ENCODE data around the gene PRKG1.

Gene PRKG1

GRCh38 chr10:51924359-51924758, 850.1 kb downstream of the PRKG1 start:
- H3K9me3 Mint-ChIP-seq: no peaks in the 10 kb centered on the region
- H3K27ac Mint-ChIP-seq: no peak overlapping the region
- no peak overlapping the region for H3K4me3 Mint-ChIP-seq
- peaks cover 5% of the 10 kb centered on the region for H3K27me3 Mint-ChIP-seq
- no peaks in the 10 kb centered on the region for H3K36me3 Mint-ChIP-seq (ENCODE audit: low read depth)
- no peaks in the 10 kb centered on the region for H3K4me1 Mint-ChIP-seq (ENCODE audit: low read depth)

DNA sequence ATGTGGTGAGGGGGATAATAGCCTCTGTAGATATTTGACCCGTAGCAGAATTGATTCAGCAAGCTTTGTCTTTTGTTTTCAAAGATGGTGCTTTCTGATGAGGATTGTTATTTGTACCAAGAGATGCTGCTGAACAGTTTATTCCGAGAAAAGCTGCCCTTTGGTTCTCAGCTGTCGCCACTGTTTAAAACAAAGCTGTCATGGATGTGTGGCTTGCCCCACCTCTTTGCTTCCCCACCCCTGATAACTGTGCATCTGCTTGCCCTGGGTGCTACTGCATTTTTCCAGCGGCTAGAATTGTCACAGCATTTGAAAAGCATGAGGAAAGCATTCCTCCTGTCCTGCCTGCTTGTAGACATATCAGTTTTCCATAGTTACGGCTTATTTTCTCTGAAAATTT, 852.0 kb downstream of the PRKG1 start:
- Mint-ChIP-seq H3K27me3 (peaks cover 9% of the 10 kb centered on the region), H3K4me1 (ENCODE audit: low read depth) (no peaks in the 10 kb centered on the region), H3K27ac (no peak overlapping the region), H3K36me3 (ENCODE audit: low read depth) (no peaks in the 10 kb centered on the region), H3K9me3 (no peaks in the 10 kb centered on the region), H3K4me3 (no peak overlapping the region)

GRCh38 chr10:51928162-51928561, 853.9 kb downstream of the PRKG1 start:
- H3K27me3 Mint-ChIP-seq: peaks cover 9% of the 10 kb centered on the region
- no peak overlapping the region for H3K27ac Mint-ChIP-seq
- H3K36me3 Mint-ChIP-seq (ENCODE audit: low read depth): no peaks in the 10 kb centered on the region
- H3K9me3 Mint-ChIP-seq: no peaks in the 10 kb centered on the region
- no peaks in the 10 kb centered on the region for H3K4me1 Mint-ChIP-seq (ENCODE audit: low read depth)
- no peak overlapping the region for H3K4me3 Mint-ChIP-seq

GRCh38 chr10:51932530-51932929, 858.2 kb downstream of the PRKG1 start:
- Mint-ChIP-seq H3K4me3 (no peak overlapping the region), H3K27ac (no peak overlapping the region), H3K27me3 (peaks cover 5% of the 10 kb centered on the region), H3K9me3 (no peaks in the 10 kb centered on the region), H3K36me3 (ENCODE audit: low read depth) (no peaks in the 10 kb centered on the region), H3K4me1 (ENCODE audit: low read depth) (no peaks in the 10 kb centered on the region)

GRCh38 chr10:51934373-51934772, 860.1 kb downstream of the PRKG1 start:
- no peaks in the 10 kb centered on the region for H3K36me3 Mint-ChIP-seq (ENCODE audit: low read depth)
- H3K27me3 Mint-ChIP-seq: peaks cover 5% of the 10 kb centered on the region
- H3K4me3 Mint-ChIP-seq: no peak overlapping the region
- no peak overlapping the region for H3K27ac Mint-ChIP-seq
- H3K9me3 Mint-ChIP-seq: no peaks in the 10 kb centered on the region
- no peaks in the 10 kb centered on the region for H3K4me1 Mint-ChIP-seq (ENCODE audit: low read depth)

DNA sequence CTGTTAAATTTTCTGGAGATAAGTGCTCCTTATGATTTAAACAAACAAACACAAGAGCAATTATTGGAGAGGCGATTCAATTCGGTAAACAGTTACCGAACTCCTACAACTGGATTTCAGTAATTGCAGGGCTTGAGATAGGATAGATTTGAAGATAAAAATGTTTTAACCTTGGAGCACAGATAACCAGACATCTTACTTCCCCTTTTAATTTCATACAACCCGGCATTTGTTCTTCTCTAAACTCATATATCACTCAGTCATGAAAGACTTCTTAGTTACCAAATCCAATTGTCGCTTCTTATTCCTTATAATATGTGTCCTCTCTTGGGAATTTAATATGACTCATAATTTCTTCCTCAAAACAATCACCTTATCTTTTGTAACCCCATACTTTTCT, 861.1 kb downstream of the PRKG1 start:
- peaks cover 5% of the 10 kb centered on the region for H3K27me3 Mint-ChIP-seq
- no peaks in the 10 kb centered on the region for H3K36me3 Mint-ChIP-seq (ENCODE audit: low read depth)
- no peak overlapping the region for H3K4me3 Mint-ChIP-seq
- no peaks in the 10 kb centered on the region for H3K4me1 Mint-ChIP-seq (ENCODE audit: low read depth)
- no peak overlapping the region for H3K27ac Mint-ChIP-seq
- H3K9me3 Mint-ChIP-seq: no peaks in the 10 kb centered on the region

- Mint-ChIP-seq H3K36me3 (ENCODE audit: low read depth) (no peaks in the 10 kb centered on the region), H3K27ac (no peak overlapping the region), H3K27me3 (no peaks in the 10 kb centered on the region), H3K9me3 (no peaks in the 10 kb centered on the region), H3K4me3 (no peak overlapping the region), H3K4me1 (ENCODE audit: low read depth) (no peaks in the 10 kb centered on the region)
Measured at GRCh38 chr10:51937308-51938140, 863.2 kb downstream of the PRKG1 start.

- Mint-ChIP-seq H3K4me3 (no peak overlapping the region), H3K27ac (no peak overlapping the region), H3K9me3 (peaks cover 4% of the 10 kb centered on the region), H3K36me3 (ENCODE audit: low read depth) (no peaks in the 10 kb centered on the region), H3K27me3 (peaks cover 3% of the 10 kb centered on the region), H3K4me1 (ENCODE audit: low read depth) (no peaks in the 10 kb centered on the region)
Measured at GRCh38 chr10:51950371-51950995, 876.2 kb downstream of the PRKG1 start.

GRCh38 chr10:51950996-51951555, 876.8 kb downstream of the PRKG1 start:
- no peak overlapping the region for H3K4me3 Mint-ChIP-seq
- H3K27ac Mint-ChIP-seq: no peak overlapping the region
- peaks cover 2% of the 10 kb centered on the region for H3K9me3 Mint-ChIP-seq
- peaks cover 2% of the 10 kb centered on the region for H3K27me3 Mint-ChIP-seq
- no peaks in the 10 kb centered on the region for H3K4me1 Mint-ChIP-seq (ENCODE audit: low read depth)
- H3K36me3 Mint-ChIP-seq (ENCODE audit: low read depth): no peaks in the 10 kb centered on the region

DNA sequence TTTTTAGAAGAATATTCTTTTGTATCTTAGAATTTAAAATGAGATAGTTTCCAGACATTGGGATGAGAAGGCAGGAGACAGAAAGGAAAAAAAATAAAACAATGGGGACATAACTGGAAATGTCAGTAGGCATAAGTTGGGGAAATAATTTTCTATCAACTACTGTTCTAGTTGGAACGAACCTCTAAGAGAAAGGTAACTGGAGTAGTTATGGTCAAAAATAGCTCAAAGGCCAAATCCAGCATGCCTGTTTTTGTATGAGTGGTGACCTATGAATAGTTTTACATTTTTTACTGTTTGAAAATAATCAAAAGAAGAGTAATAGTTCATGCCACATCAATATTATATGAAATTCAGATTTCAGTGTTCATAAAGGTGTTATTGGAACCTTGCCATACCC, 877.3 kb downstream of the PRKG1 start:
- Mint-ChIP-seq H3K4me3 (no peak overlapping the region), H3K4me1 (ENCODE audit: low read depth) (no peaks in the 10 kb centered on the region), H3K27me3 (no peaks in the 10 kb centered on the region), H3K36me3 (ENCODE audit: low read depth) (no peaks in the 10 kb centered on the region), H3K9me3 (no peaks in the 10 kb centered on the region), H3K27ac (no peak overlapping the region)

- H3K27me3 Mint-ChIP-seq: no peaks in the 10 kb centered on the region
- no peak overlapping the region for H3K4me3 Mint-ChIP-seq
- no peaks in the 10 kb centered on the region for H3K4me1 Mint-ChIP-seq (ENCODE audit: low read depth)
- no peaks in the 10 kb centered on the region for H3K9me3 Mint-ChIP-seq
- H3K36me3 Mint-ChIP-seq (ENCODE audit: low read depth): no peaks in the 10 kb centered on the region
- H3K27ac Mint-ChIP-seq: no peak overlapping the region
Measured at GRCh38 chr10:51952056-51952455, 877.8 kb downstream of the PRKG1 start.

GRCh38 chr10:51955696-51956095, 881.4 kb downstream of the PRKG1 start:
- H3K27me3 Mint-ChIP-seq: peaks cover 10% of the 10 kb centered on the region
- H3K4me1 Mint-ChIP-seq (ENCODE audit: low read depth): no peaks in the 10 kb centered on the region
- no peaks in the 10 kb centered on the region for H3K36me3 Mint-ChIP-seq (ENCODE audit: low read depth)
- no peaks in the 10 kb centered on the region for H3K9me3 Mint-ChIP-seq
- H3K27ac Mint-ChIP-seq: no peak overlapping the region
- no peak overlapping the region for H3K4me3 Mint-ChIP-seq

DNA sequence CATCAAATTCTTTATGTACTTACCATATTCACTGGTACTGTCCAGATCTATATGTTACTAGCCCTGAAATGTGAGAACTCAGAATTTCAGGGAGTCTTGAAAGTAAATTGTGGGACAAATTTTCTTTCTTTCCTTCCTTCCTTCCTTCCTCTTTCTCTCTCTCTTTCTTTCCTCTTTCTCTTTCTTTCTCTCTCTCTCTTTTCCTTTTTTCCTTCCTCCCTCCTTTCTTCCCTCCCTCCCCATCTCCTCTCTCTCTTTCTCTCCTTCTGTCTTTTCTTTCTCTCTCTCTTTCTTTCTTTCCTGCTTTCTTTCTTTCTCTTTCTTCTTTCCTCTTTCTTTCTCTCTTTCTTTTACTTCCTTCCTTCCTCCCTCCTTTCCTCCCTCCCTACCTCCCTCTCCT, 882.5 kb downstream of the PRKG1 start:
- Mint-ChIP-seq H3K4me1 (ENCODE audit: low read depth) (no peaks in the 10 kb centered on the region), H3K9me3 (no peaks in the 10 kb centered on the region), H3K4me3 (no peak overlapping the region), H3K27ac (no peak overlapping the region), H3K27me3 (peaks cover 10% of the 10 kb centered on the region), H3K36me3 (ENCODE audit: low read depth) (no peaks in the 10 kb centered on the region)

GRCh38 chr10:51960494-51960895, 886.2 kb downstream of the PRKG1 start:
- Mint-ChIP-seq H3K4me1 (ENCODE audit: low read depth) (no peaks in the 10 kb centered on the region), H3K27ac (no peak overlapping the region), H3K4me3 (no peak overlapping the region), H3K9me3 (no peaks in the 10 kb centered on the region), H3K36me3 (ENCODE audit: low read depth) (no peaks in the 10 kb centered on the region), H3K27me3 (peaks cover 15% of the 10 kb centered on the region)

DNA sequence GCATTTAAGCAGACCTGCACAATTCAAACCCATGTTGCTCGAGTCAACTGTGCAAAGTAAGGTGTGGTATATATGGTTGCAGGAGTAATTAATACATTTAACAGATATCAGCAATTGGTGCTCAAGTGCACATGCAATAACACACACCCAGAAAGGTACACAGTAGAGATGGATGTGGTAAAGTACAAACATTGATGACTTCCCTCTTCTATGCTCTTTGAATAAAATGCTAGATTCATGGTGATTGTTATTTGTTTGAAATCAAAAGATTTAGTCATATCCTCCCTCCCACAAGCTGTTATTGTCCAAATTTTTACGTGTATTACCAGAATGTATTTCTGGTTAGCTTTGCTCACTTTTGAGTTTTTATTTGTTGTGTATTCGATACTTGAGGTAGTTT, 887.1 kb downstream of the PRKG1 start:
- Mint-ChIP-seq H3K4me1 (ENCODE audit: low read depth) (no peaks in the 10 kb centered on the region), H3K9me3 (no peaks in the 10 kb centered on the region), H3K27ac (no peak overlapping the region), H3K36me3 (ENCODE audit: low read depth) (no peaks in the 10 kb centered on the region), H3K4me3 (no peak overlapping the region), H3K27me3 (peaks cover 15% of the 10 kb centered on the region)

All from stimulated activated naive CD8-positive, alpha-beta T cell treated with anti-CD3 and anti-CD28 coated beads, Interleukin-15, Interleukin-2, amounts not matched to agents 100 ng/mL and 50 ng/mL, for 24 hours (primary cell).